Right lobe of liver (tissue), 6 donors: ENCODE results near the gene PRRC2A. TPM values are rescaled to one million over a fixed set of nuclear protein-coding genes. Genes with fewer than 3 reads are reported as not detected.
A peak's percentile ranks its signal among the peaks of the same experiment; 100 is the strongest.

Source experiments
- ATAC-seq, 4 donors: fragments of 200-7000 bp; cut with Tn5 transposase; one replicate each; pipeline ENCODE4 v1.9.1; 2020; ENCODE audit warnings: mild to moderate bottlenecking in 4 of 4, moderate library complexity in 4 of 4
- DNase-seq, 3 donors: peaks; one replicate each; pipeline ENCODE4 v3.0.0-alpha.2; 2020
- H3K27ac ChIP-seq, 3 donors: fragments of 200-600 bp; one replicate each; pipeline ENCODE4 v1.8.0; 2022
- H3K27me3 ChIP-seq, 2 donors: fragments of 200-600 bp; one replicate each; pipeline ENCODE4 v1.8.0; 2022
- H3K36me3 ChIP-seq, 4 donors: fragments of 200-600 bp; sonication (generic) in 1 of 4; one replicate each; pipeline versions ENCODE4 v1.5.1 to v1.8.0; 2017 to 2022; ENCODE audit warnings: control low read depth in 1 of 4
- H3K4me1 ChIP-seq, 4 donors: fragments of 200-600 bp; sonication (generic) in 1 of 4; one replicate each; pipeline versions ENCODE4 v1.5.1 to v1.8.0; 2017 to 2022; ENCODE audit warnings: control low read depth in 1 of 4
- H3K4me3 ChIP-seq, 3 donors: fragments of 200-600 bp; one replicate each; pipeline ENCODE4 v1.8.0; 2022
- H3K9me3 ChIP-seq, 4 donors: fragments of 200-600 bp; sonication (generic) in 1 of 4; one replicate each; pipeline versions ENCODE4 v1.5.1 to v1.8.0; 2017 to 2022; ENCODE audit warnings: control low read depth in 1 of 4
- POLR2A ChIP-seq: fragments of 450-650 bp; IDR thresholded peaks from one replicate; pipeline ENCODE4 v1.6.1; 2017; ENCODE audit warnings: antibody characterized with exemption, mild to moderate bottlenecking
- WGBS: methylation state at CpG from one replicate; pipeline ENCODE4 v1.1.6; 2018; ENCODE audit warnings: low coverage, low lambda C conversion rate; ENCODE audit not compliant: insufficient coverage; ENCODE audit errors: missing lambda C conversion rate; 5-methylcytosine and 5-hydroxymethylcytosine counted together
- intact Hi-C, 2 donors: fragments of 100-400 bp; cut with DNase I; formaldehyde crosslinking; loops; one replicate each; pipeline versions ENCODE4 v1.11.2 to v1.14.1; 2022
- total RNA-seq, 6 experiments: library from RNA; depleted of rRNA in 2 of 6; stranded (reverse); fragments of >200 nt in 2 of 6; fragmentation: NEBNext Ultra II Directional in 3 of 6; extraction: Animal tissue kit (Norgen Biotek cat#: 25700) in 3 of 6; gene quantifications; one replicate each; pipeline versions ENCODE4 v1.1.0 to v1.2.4, GENCODE V29; 2016 to 2023
- TF ChIP-seq, protein P1 (sequence below), 4 donors: fragments of 200-600 bp in 3 of 4; fragments of 450-650 bp in 1 of 4; IDR thresholded peaks; one replicate each; pipeline versions ENCODE4 v1.5.1 to v1.8.0; 2016 to 2022; ENCODE audit warnings: antibody characterized with exemption in 4 of 4, mild to moderate bottlenecking in 2 of 4
- donor health status: DM: no; HTN: yes; CAD: no.
- donor health status: DM: no; HTN: no; CAD: no.
- donor health status: DM: no; HTN: no; CAD: no.
- donor health status: DM: no; HTN: yes; CAD: no.
- donor health status: DM: no; HTN: yes; CAD: no.

Gene PRRC2A
- total RNA-seq, 6 experiments from 2014 or later = 34.7 to 59.6 (median 39.4) TPM

DNA sequence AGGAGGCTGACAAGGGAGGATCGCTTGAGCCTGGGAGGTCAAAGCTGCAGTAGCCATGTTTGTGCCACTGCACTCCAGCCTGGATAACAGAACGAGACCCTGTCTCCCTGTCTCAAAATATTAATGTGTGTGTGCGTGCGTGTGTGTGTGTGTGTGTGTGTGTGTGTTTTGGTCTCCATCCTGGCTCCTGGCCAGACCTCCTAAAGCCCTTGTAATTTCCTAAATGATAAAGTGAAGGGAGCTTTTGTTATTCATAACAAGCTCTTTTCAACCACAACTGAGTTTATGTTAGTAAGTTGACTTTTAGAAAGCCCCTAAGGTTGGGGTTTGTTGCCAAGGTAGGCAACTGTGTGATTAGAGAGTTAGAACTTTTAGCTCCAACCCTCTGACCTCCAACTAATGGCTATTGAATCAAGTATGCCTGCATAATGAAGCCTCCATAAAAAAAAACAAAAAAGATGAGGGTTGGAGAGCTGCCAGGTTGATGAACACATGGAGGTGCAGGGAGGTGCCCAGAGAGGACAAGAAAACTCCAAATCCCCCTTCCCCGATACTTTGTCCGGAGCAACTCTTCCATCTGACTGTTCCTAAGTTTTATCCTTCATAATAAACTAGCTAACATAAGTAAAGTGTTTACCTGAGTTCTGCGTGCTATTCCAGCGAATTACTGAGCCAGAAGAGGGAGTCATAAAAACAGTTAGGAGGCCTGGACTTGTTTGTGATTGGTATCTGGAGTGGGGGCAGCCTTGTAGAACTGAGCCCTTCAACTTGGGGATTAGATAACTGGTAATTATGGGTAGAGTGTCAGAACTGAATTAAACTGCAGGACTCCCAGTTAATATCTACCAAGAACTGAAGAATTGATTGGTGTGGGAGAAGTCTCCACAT, 10.8 kb upstream of the PRRC2A start:
- Histone ChIP-seq H3K9me3 (no peaks in the 10 kb centered on the region), H3K4me1 (peaks cover 0 to 10% (median 3%) of the 10 kb centered on the region in 4 donors), H3K4me3 (no peak overlapping the region), H3K36me3 (no peaks in the 10 kb centered on the region), H3K27ac (no peak overlapping the region), H3K27me3 (no peaks in the 10 kb centered on the region)
- WGBS = 77% methylated on average over 7 of the region's 8 CpGs
- ATAC-seq = no peak
- TF ChIP-seq, protein P1, sequence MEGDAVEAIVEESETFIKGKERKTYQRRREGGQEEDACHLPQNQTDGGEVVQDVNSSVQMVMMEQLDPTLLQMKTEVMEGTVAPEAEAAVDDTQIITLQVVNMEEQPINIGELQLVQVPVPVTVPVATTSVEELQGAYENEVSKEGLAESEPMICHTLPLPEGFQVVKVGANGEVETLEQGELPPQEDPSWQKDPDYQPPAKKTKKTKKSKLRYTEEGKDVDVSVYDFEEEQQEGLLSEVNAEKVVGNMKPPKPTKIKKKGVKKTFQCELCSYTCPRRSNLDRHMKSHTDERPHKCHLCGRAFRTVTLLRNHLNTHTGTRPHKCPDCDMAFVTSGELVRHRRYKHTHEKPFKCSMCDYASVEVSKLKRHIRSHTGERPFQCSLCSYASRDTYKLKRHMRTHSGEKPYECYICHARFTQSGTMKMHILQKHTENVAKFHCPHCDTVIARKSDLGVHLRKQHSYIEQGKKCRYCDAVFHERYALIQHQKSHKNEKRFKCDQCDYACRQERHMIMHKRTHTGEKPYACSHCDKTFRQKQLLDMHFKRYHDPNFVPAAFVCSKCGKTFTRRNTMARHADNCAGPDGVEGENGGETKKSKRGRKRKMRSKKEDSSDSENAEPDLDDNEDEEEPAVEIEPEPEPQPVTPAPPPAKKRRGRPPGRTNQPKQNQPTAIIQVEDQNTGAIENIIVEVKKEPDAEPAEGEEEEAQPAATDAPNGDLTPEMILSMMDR (IDR thresholded peaks at IDR 0.05) = no peak
- TF ChIP-seq POLR2A = no peak
- no peak for DNase-seq
- intact Hi-C loops = no loop called here

DNA sequence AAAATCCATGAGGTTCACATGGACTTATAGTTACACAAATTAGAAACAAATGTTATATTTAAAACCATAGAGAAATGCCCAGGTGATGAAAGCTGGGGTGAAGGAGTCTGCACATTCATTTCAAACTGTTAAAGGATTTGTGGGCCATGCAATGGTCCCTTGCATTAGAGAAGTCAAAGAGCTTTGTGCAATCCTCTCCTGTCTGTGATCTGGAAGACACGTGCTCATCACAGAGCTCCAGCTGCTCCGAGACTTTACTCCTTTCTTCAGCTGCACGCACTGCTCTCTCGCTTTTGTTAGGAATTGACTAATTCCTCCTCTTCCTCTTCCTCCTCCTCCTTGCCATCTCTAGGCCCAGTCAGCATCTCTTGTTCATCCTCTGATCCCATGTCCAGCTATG, 9.5 kb upstream of the PRRC2A start:
- Histone ChIP-seq H3K27ac (no peak overlapping the region), H3K9me3 (no peaks in the 10 kb centered on the region), H3K36me3 (no peaks in the 10 kb centered on the region), H3K27me3 (no peaks in the 10 kb centered on the region), H3K4me1 (peaks cover 0 to 14% (median 6%) of the 10 kb centered on the region in 4 donors), H3K4me3 (no peak overlapping the region)
- intact Hi-C loops = no loop called here
- ATAC-seq (no peak), DNase-seq (no peak)
- 62% methylated on average over 4 of the region's 4 CpGs for WGBS
- TF ChIP-seq, protein P1 (IDR thresholded peaks at IDR 0.05) = no peak
- TF ChIP-seq POLR2A = no peak

DNA sequence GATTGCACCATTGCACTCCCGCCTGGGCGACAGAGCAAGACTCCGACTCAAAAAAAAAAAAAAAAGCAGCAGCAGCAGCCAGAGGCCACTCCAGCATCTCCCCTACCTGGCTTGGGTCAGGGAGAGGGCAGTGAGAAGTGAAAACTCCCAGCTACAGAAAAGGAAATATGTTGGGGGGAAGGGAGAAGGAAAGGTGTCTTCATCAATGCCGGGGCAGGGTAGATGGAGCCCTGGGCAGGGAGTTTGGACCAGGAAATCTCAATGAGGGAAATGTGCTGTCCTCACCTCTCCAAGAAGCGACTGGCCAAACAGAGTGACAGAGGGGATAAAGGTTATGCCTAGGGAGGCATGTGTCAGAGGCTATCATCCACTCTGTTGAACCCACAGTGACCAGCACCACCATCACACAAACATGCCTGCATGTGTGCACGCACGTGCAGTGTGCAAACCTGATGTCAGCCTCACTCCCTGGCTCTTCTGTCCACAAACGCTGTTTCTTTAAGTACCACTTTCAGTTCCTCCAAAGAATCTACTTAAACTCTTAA, 6.4 kb upstream of the PRRC2A start:
- DNase-seq (no peak), ATAC-seq (peak; percentile 30 to 61 (median 50))
- 41% methylated on average over 7 of the region's 8 CpGs for WGBS
- TF ChIP-seq, protein P1 (IDR thresholded peaks at IDR 0.05) = no peak
- TF ChIP-seq POLR2A = no peak
- peak overlapping the region; percentile 41 to 55 (median 51) for H3K27ac ChIP-seq
- no peak overlapping the region for H3K4me3 ChIP-seq
- intact Hi-C loops = no loop called here
- H3K36me3 ChIP-seq = no peaks in the 10 kb centered on the region
- H3K27me3 ChIP-seq = no peaks in the 10 kb centered on the region
- H3K9me3 ChIP-seq = no peaks in the 10 kb centered on the region
- H3K4me1 ChIP-seq = peaks cover 0 to 14% (median 6%) of the 10 kb centered on the region in 4 donors

DNA sequence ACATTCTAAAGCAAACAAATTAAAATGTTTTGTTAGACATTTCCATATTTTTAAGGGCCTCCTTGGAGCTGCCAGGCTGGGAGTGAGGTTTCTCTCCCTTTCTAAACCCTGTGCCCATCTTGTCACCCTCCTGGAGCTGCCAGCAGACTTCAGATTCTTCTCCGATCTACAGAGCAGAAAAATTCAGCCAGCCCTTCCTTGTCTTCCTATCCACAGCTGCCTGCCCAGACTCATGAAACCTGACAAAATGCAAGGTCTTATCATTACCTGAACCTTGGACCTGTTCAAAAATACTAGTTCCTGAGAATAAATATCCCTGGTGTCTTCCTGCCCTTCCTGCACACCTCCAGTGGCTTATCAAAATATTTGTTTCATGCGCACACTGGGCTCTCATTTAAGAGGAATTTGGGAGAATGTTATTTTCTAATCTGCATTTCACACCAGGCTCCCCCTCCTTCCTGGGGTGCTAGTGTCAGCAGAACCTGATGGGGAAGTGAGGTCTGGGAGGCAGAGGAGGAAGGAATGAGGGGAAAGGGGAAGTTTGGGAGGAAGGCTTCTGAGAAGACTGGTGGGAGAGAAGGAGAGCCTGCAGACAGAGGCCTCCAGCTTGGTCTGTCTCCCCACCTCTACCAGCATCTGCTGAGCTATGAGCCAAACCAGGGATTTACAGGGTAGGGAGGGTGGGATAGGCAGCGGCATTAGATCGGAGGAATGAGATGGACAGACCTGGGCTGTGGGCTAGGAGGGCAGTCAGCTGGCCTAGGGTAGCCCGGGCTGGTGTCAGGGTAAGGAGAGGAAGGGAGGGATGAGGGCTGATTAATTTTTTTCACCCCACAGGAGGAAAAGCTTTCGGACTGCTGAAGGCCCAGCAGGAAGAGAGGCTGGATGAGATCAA, 5.6 kb upstream of the PRRC2A start, which contains the start of gene AIF1:
TSS of gene AIF1 (plus strand) at position 551 of the 895 bp plus-strand sequence. CDS start at position 647, 96 bp downstream.
- TF ChIP-seq, protein P1 (IDR thresholded peaks at IDR 0.05) = no peak
- TF ChIP-seq POLR2A = no peak
- Histone ChIP-seq H3K9me3 (no peaks in the 10 kb centered on the region), H3K27ac (peak within 1 kb of the TSS; percentile 41 to 55 (median 51)), H3K36me3 (no peaks in the 10 kb centered on the region), H3K4me3 (peak within 1 kb of the TSS in 2 of 3 donors; percentile 3 to 24), H3K4me1 (peaks cover 0 to 14% (median 6%) of the 10 kb centered on the region in 4 donors), H3K27me3 (no peaks in the 10 kb centered on the region)
- WGBS = 33% methylated on average over 6 of the region's 6 CpGs
- intact Hi-C loops = no loop called here
- ATAC-seq = peak; percentile 43 to 63 (median 54)
- DNase-seq = no peak
